ENCODE data around the gene MSRB2.
A peak's percentile ranks its signal among the peaks of the same experiment; 100 is the strongest.
"Not testable (repeated sequence)": the region's sequence is repeated elsewhere in the genome, so short reads cannot be mapped to it uniquely, and the experiment has no call there.

The MSRB2 gene

GRCh38 chr10:23095404-23095965 lies at the start of gene MSRB2:
TSS of gene MSRB2 (plus strand) at chr10:23095579. CDS start at chr10:23095609, 30 bp downstream.
- peak; percentile 88 for DNase-seq (ENCODE audit: low read depth)
- H3K4me3 ChIP-seq (ENCODE audit: low read depth, low read length) = peak within 1 kb of the TSS; percentile 67

- DNase-seq (ENCODE audit: low read depth) = no peak
- H3K4me3 ChIP-seq (ENCODE audit: low read depth, low read length) = no peak overlapping the region
These were observed 49.4 kb upstream of the MSRB2 start for GRCh38 chr10:23046027-23046426.

- DNase-seq (ENCODE audit: low read depth) = no peak
- H3K4me3 ChIP-seq (ENCODE audit: low read depth, low read length) = no peak overlapping the region
These were observed 48.0 kb upstream of the MSRB2 start for GRCh38 chr10:23047201-23048050.

- no peak overlapping the region for H3K4me3 ChIP-seq (ENCODE audit: low read depth, low read length)
- DNase-seq (ENCODE audit: low read depth) = no peak
These were observed 47.2 kb upstream of the MSRB2 start for GRCh38 chr10:23048191-23048590.

- H3K4me3 ChIP-seq (ENCODE audit: low read depth, low read length) = no peak overlapping the region
- DNase-seq (ENCODE audit: low read depth) = no peak
These were observed 44.1 kb upstream of the MSRB2 start for GRCh38 chr10:23051278-23051677.

GRCh38 chr10:23051855-23052331 lies 43.5 kb upstream of the MSRB2 start:
- no peak for DNase-seq (ENCODE audit: low read depth)

GRCh38 chr10:23053036-23053435 lies 42.3 kb upstream of the MSRB2 start:
- H3K4me3 ChIP-seq (ENCODE audit: low read depth, low read length) = no peak overlapping the region
- no peak for DNase-seq (ENCODE audit: low read depth)

More at GRCh38 chr10:23051855-23052331, 43.5 kb upstream of the MSRB2 start:
- H3K4me3 ChIP-seq (ENCODE audit: low read depth, low read length) = no peak overlapping the region

GRCh38 chr10:23055424-23056185 lies 39.8 kb upstream of the MSRB2 start:
- H3K4me3 ChIP-seq (ENCODE audit: low read depth, low read length) = no peak overlapping the region
- no peak for DNase-seq (ENCODE audit: low read depth)

GRCh38 chr10:23056186-23056579 lies 39.2 kb upstream of the MSRB2 start:
- no peak for DNase-seq (ENCODE audit: low read depth)
- no peak overlapping the region for H3K4me3 ChIP-seq (ENCODE audit: low read depth, low read length)

- DNase-seq (ENCODE audit: low read depth) = no peak
- no peak overlapping the region for H3K4me3 ChIP-seq (ENCODE audit: low read depth, low read length)
These were observed 37.0 kb upstream of the MSRB2 start for GRCh38 chr10:23058366-23058765.

GRCh38 chr10:23060918-23061317 lies 34.5 kb upstream of the MSRB2 start:
- H3K4me3 ChIP-seq (ENCODE audit: low read depth, low read length) = no peak overlapping the region
- no peak for DNase-seq (ENCODE audit: low read depth)

- H3K4me3 ChIP-seq (ENCODE audit: low read depth, low read length) = peak overlapping the region; percentile 27
- no peak for DNase-seq (ENCODE audit: low read depth)
These were observed 32.1 kb upstream of the MSRB2 start for GRCh38 chr10:23063045-23063972.

- H3K4me3 ChIP-seq (ENCODE audit: low read depth, low read length) = no peak overlapping the region
- no peak for DNase-seq (ENCODE audit: low read depth)
These were observed 31.2 kb upstream of the MSRB2 start for GRCh38 chr10:23063973-23064812.

GRCh38 chr10:23064813-23065114 lies 30.6 kb upstream of the MSRB2 start:
- not testable (repeated sequence) for H3K4me3 ChIP-seq (ENCODE audit: low read depth, low read length); DNase-seq (ENCODE audit: low read depth)

GRCh38 chr10:23065181-23065948 lies 30.0 kb upstream of the MSRB2 start:
- H3K4me3 ChIP-seq (ENCODE audit: low read depth, low read length) = no peak overlapping the region
- peak; percentile 28 for DNase-seq (ENCODE audit: low read depth)

- no peak for DNase-seq (ENCODE audit: low read depth)
- H3K4me3 ChIP-seq (ENCODE audit: low read depth, low read length) = no peak overlapping the region
These were observed 28.0 kb upstream of the MSRB2 start for GRCh38 chr10:23067337-23067736.

GRCh38 chr10:23067939-23068775 lies 27.2 kb upstream of the MSRB2 start:
- DNase-seq (ENCODE audit: low read depth) = no peak
- H3K4me3 ChIP-seq (ENCODE audit: low read depth, low read length) = no peak overlapping the region

Measured in skeletal muscle cell (primary cell).